Measurements from ENCODE around the gene SUPT3H.

DNA sequence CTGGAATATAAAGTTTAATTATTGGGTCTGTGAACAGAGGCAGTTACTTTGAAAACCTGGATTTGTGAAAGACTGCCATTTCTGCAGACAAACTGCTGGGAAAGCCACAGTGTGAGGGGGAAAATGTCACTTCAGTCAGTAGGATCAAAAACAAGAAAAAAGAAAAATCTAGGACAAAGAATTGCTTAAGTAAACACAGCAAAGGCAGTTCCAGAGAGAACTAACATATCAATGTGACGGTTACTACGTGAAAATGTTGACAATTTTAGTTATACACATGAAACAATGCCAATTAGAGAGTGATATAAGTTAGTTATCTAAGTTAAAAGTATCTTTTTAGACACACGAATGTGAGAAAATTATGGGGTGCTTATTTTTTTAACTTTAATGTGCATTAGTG, 320.0 kb downstream of the SUPT3H start:
- TF ChIP-seq POLR2A (IDR thresholded peaks at IDR 0.05; ENCODE audit: extremely low read depth, insufficient read length), result no peak
- TF ChIP-seq, protein P1, sequence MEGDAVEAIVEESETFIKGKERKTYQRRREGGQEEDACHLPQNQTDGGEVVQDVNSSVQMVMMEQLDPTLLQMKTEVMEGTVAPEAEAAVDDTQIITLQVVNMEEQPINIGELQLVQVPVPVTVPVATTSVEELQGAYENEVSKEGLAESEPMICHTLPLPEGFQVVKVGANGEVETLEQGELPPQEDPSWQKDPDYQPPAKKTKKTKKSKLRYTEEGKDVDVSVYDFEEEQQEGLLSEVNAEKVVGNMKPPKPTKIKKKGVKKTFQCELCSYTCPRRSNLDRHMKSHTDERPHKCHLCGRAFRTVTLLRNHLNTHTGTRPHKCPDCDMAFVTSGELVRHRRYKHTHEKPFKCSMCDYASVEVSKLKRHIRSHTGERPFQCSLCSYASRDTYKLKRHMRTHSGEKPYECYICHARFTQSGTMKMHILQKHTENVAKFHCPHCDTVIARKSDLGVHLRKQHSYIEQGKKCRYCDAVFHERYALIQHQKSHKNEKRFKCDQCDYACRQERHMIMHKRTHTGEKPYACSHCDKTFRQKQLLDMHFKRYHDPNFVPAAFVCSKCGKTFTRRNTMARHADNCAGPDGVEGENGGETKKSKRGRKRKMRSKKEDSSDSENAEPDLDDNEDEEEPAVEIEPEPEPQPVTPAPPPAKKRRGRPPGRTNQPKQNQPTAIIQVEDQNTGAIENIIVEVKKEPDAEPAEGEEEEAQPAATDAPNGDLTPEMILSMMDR (IDR thresholded peaks at IDR 0.05; ENCODE audit: low read depth, low read length), result no peak
- TF ChIP-seq, protein P2, sequence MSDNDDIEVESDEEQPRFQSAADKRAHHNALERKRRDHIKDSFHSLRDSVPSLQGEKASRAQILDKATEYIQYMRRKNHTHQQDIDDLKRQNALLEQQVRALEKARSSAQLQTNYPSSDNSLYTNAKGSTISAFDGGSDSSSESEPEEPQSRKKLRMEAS (IDR thresholded peaks at IDR 0.05; ENCODE audit: low read depth, low read length), result no peak
- no peak for TF ChIP-seq MYC (IDR thresholded peaks at IDR 0.05; ENCODE audit: low read depth, low read length)
